Heart right ventricle (tissue), 16 donors: ENCODE measurements around the gene TEX2. TPM values are rescaled to one million over a fixed set of nuclear protein-coding genes. Genes with fewer than 3 reads are reported as not detected.
"Not testable (repeated sequence)": the region's sequence is repeated elsewhere in the genome, so short reads cannot be mapped to it uniquely, and the experiment has no call there.

Source experiments
- ATAC-seq, 8 donors: fragments of 200-7000 bp; cut with Tn5 transposase; one replicate each; pipeline ENCODE4 v1.9.1; 2020; ENCODE audit warnings: mild to moderate bottlenecking in 8 of 8, moderate library complexity in 8 of 8, moderate number of reproducible peaks in 1 of 8
- DNase-seq, 2 donors: peaks; one replicate each; pipeline ENCODE4 v3.0.0-alpha.2; 2020
- H3K27ac ChIP-seq, 10 donors: fragments of 200-600 bp; sonication (generic) in 2 of 10; one replicate each; pipeline versions ENCODE4 v1.5.0 to v1.8.0; 2020 to 2022; ENCODE audit warnings: mild to moderate bottlenecking in 3 of 10
- H3K27me3 ChIP-seq, 7 donors: fragments of 200-600 bp; one replicate each; pipeline ENCODE4 v1.8.0; 2021 to 2022; ENCODE audit warnings: mild to moderate bottlenecking in 2 of 7
- H3K36me3 ChIP-seq, 9 donors: fragments of 200-600 bp; sonication (generic) in 1 of 9; one replicate each; pipeline versions ENCODE4 v1.5.0 to v1.8.0; 2020 to 2022; ENCODE audit warnings: mild to moderate bottlenecking in 2 of 9
- H3K4me1 ChIP-seq, 9 donors: fragments of 200-600 bp; sonication (generic) in 1 of 9; one replicate each; pipeline versions ENCODE4 v1.5.0 to v1.8.0; 2020 to 2022; ENCODE audit warnings: mild to moderate bottlenecking in 4 of 9
- H3K4me3 ChIP-seq, 10 donors: fragments of 200-600 bp; sonication (generic) in 2 of 10; one replicate each; pipeline versions ENCODE4 v1.5.0 to v1.8.0; 2020 to 2022; ENCODE audit warnings: mild to moderate bottlenecking in 7 of 10, moderate library complexity in 2 of 10
- H3K9me3 ChIP-seq, 11 donors: fragments of 200-600 bp in 10 of 11; sonication (generic) in 2 of 11; one replicate each; pipeline versions ENCODE4 v1.5.0 to v1.8.0; 2013 to 2022; ENCODE audit warnings: mild to moderate bottlenecking in 2 of 11, control low read depth in 1 of 11, moderate library complexity in 1 of 11
- WGBS, 2 donors: extraction: QIAGEN DNeasy Blood & Tissue Kit; methylation state at CpG; one replicate each; pipeline ENCODE4 v1.1.7; 2013; ENCODE audit warnings: inconsistent platforms in 1 of 2; 5-methylcytosine and 5-hydroxymethylcytosine counted together
- intact Hi-C, 10 donors: fragments of 100-400 bp; cut with DNase I; formaldehyde crosslinking; loops; one replicate each; pipeline versions ENCODE4 v1.11.1 to v1.14.2; 2022
- polyA plus RNA-seq, 2 donors: library from polyadenylated mRNA; stranded (reverse); fragments of 200-250 nt; gene quantifications; one replicate each; pipeline ENCODE4 v1.2.3, GENCODE V29; 2013
- total RNA-seq, 10 donors: library from RNA; stranded (reverse); fragmentation: NEBNext Ultra II Directional in 3 of 10; extraction: Animal tissue kit (Norgen Biotek cat#: 25700) in 3 of 10; gene quantifications; one replicate each; pipeline versions ENCODE4 v1.2.1 to v1.2.4, GENCODE V29; 2021 to 2023
- TF ChIP-seq, protein P1 (sequence below), 9 donors: fragments of 200-600 bp; sonication (generic) in 2 of 9; IDR thresholded peaks; one replicate each; pipeline versions ENCODE4 v1.5.0 to v1.8.0; 2021 to 2022; ENCODE audit warnings: antibody characterized with exemption in 9 of 9, mild to moderate bottlenecking in 5 of 9, moderate library complexity in 1 of 9
- donor health status: Arrhythmogenic right ventricular cardiomyopathy.
- donor health status: ischemic (EF 13 %, LVEDD 7.1; RV severe dilation, severe dysfunction).
- donor health status: healthy with polysubstance abuse.
- donor health status: DM: no; HTN: yes; CAD: no.
- donor health status: DM: no; HTN: no; CAD: no.
- donor health status: ischemic (EF 25% LVEDD 6.9; RV normal size, moderate dysfunction).
- donor health status: ischemic (EF 25% LVEDD 5.7; RV mildly dilated, moderate dysfunction).
- donor health status: healthy.
- donor health status: DM: yes; HTN: yes; CAD: no.
- donor health status: Ischemic cardiomyopathy.
- donor health status: ischemic (EF 35%, LVEDD 5.7; RV mildly dilated, moderate dysfunction).
- donor health status: nonischemic (EF 11% LVEDD 7.7; RV severe dilation, severe dysfunction).
- donor health status: DM: yes; HTN: yes; CAD: no.
- donor health status: PGD.
- donor health status: ischemic (EF 29% LVEDD 5.4; RV normal size, mild dysfunction).
- donor health status: nonischemic (EF 23%, LVEDD 6.1; RV moderate dilation, normal function).

Gene TEX2
- total and polyA plus RNA-seq, 12 donors, result 15.9 to 60.5 (median 54.5) TPM

- peaks cover 0 to 23% (median 0%) of the 10 kb centered on the region in 9 donors for H3K36me3 ChIP-seq
- intact Hi-C loops, result no loop called here
- ATAC-seq (no peak), DNase-seq (no peak)
- TF ChIP-seq, protein P1, sequence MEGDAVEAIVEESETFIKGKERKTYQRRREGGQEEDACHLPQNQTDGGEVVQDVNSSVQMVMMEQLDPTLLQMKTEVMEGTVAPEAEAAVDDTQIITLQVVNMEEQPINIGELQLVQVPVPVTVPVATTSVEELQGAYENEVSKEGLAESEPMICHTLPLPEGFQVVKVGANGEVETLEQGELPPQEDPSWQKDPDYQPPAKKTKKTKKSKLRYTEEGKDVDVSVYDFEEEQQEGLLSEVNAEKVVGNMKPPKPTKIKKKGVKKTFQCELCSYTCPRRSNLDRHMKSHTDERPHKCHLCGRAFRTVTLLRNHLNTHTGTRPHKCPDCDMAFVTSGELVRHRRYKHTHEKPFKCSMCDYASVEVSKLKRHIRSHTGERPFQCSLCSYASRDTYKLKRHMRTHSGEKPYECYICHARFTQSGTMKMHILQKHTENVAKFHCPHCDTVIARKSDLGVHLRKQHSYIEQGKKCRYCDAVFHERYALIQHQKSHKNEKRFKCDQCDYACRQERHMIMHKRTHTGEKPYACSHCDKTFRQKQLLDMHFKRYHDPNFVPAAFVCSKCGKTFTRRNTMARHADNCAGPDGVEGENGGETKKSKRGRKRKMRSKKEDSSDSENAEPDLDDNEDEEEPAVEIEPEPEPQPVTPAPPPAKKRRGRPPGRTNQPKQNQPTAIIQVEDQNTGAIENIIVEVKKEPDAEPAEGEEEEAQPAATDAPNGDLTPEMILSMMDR (IDR thresholded peaks at IDR 0.05), result peak in 1 of 9 donors; percentile 18
- peaks cover 0 to 84% (median 33%) of the 10 kb centered on the region in 9 donors for H3K4me1 ChIP-seq
- H3K27me3 ChIP-seq, result no peaks in the 10 kb centered on the region
- H3K9me3 ChIP-seq, result no peaks in the 10 kb centered on the region
- H3K27ac ChIP-seq, result peak overlapping the region in 1 of 10 donors; percentile 43
- no peak overlapping the region for H3K4me3 ChIP-seq
- WGBS, 2 donors, result 75 to 81% methylated on average over 11 of the region's 11 CpGs
Observed at GRCh38 chr17:64180089-64181073, 82.7 kb downstream of the TEX2 start.

- DNase-seq, H3K27me3 ChIP-seq, H3K9me3 ChIP-seq, intact Hi-C loops, H3K4me3 ChIP-seq: not testable (repeated sequence)
- peaks cover 0 to 86% (median 45%) of the 10 kb centered on the region in 9 donors for H3K4me1 ChIP-seq
- peaks cover 0 to 30% (median 0%) of the 10 kb centered on the region in 9 donors for H3K36me3 ChIP-seq
- peak in 1 of 8 donors; percentile 7 for ATAC-seq
- H3K27ac ChIP-seq, result peak overlapping the region in 1 of 10 donors; percentile 61
- WGBS, 2 donors, result 48 to 49% methylated on average over 4 of the region's 4 CpGs
Observed at GRCh38 chr17:64179024-64179423, 84.0 kb downstream of the TEX2 start.

DNA sequence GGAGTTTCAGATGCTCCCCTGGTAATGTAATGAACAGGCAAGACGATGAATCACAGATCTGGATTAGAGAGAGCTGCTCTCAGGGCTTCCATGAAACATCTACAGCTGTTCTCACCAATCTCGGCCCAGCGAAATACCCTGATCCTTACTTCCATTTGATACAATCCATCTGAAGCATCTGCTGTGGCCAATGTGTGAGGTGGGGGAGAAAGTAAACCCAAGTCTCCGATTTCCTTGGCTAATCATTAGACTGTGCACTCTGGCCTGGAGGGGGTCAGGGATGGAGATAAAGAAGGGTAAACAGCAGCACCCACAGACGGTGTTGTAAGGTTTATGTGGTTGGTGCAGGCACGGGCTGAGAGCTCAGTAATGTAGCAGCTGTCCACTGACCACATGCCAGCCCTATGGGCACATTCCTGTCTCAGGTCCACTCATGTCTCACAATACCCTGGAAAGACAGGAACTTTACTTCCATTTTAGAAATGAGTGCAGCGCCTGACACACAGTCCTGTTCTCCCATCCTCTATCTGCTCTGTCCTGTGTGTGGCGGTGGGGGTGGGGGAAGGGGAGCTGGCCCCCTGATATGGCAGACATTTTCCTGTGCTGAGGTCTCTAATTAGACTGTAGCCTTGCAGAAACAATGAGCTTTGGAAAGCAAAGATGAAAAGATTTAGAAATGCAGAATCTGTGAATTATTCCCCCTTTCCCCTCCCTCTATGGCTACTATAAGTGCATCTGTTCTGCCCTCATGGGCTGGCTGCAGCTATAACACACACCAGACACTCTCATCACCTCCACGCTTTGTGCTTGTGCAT, 84.8 kb downstream of the TEX2 start:
- DNase-seq (no peak), ATAC-seq (peak in 1 of 8 donors; percentile 12)
- H3K4me1 ChIP-seq, result peaks cover 0 to 86% (median 45%) of the 10 kb centered on the region in 9 donors
- H3K9me3 ChIP-seq, result no peaks in the 10 kb centered on the region
- H3K27ac ChIP-seq, result peak overlapping the region in 7 of 10 donors; percentile 9 to 75 (median 61)
- H3K4me3 ChIP-seq, result no peak overlapping the region
- TF ChIP-seq, protein P1 (IDR thresholded peaks at IDR 0.05), result no peak
- WGBS, 2 donors, result 64 to 66% methylated on average over 9 of the region's 9 CpGs
- intact Hi-C loops, result no loop called here
- no peaks in the 10 kb centered on the region for H3K27me3 ChIP-seq
- H3K36me3 ChIP-seq, result peaks cover 0 to 30% (median 0%) of the 10 kb centered on the region in 9 donors

DNA sequence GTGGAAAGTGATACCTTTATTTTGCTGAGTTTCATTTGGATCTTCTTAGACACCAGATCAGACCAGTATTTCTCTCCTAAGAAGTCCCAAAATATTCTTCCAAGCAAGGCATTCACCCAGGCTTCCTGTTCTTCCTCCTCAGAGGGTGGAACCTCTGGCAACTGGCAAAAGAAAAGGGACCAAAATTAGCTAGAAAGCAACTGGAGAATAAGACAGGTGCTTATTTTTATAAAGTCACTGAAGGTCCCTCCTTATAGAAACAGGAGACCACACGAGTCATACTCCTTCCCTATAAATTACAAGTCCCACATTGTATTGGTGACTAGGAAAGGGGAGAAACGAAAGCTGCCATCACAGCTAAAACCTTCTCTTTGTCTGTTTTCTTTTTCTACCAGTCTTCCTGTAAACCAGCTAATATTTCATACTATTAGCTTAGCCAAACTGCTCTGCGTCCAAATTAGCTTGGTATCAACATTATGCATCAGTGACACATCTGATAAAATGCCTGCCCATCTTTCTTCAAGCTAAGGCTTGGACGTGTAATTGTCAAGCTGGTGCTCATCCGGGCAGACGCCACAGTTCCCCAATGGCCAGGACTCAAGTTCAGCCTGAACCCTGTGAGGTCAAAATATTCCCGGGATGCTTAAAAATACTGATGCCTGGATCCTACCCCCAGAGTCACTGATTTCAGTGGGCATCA, 85.6 kb downstream of the TEX2 start:
- DNase-seq (no peak), ATAC-seq (no peak)
- intact Hi-C loops, result no loop called here
- WGBS, 2 donors, result 81 to 86% methylated on average over 7 of the region's 7 CpGs
- no peaks in the 10 kb centered on the region for H3K9me3 ChIP-seq
- H3K4me3 ChIP-seq, result no peak overlapping the region
- TF ChIP-seq, protein P1 (IDR thresholded peaks at IDR 0.05), result no peak
- H3K27ac ChIP-seq, result peak overlapping the region in 9 of 10 donors; percentile 10 to 82 (median 68)
- no peaks in the 10 kb centered on the region for H3K27me3 ChIP-seq
- peaks cover 0 to 79% (median 49%) of the 10 kb centered on the region in 9 donors for H3K4me1 ChIP-seq
- H3K36me3 ChIP-seq, result peaks cover 0 to 30% (median 0%) of the 10 kb centered on the region in 9 donors
